Endodermal cell (in vitro differentiated cells): Measurements from ENCODE around the gene CSH2. TPM values are rescaled to one million over a fixed set of nuclear protein-coding genes. Genes with fewer than 3 reads are reported as not detected.
"Not testable (repeated sequence)": the region's sequence is repeated elsewhere in the genome, so short reads cannot be mapped to it uniquely, and the experiment has no call there.

Experiments
- DNase-seq: peaks from one replicate; pipeline ENCODE4 v3.0.0-alpha.2; 2017
- H3K27ac ChIP-seq: 2 replicates; pipeline ENCODE4 v1.5.1; 2013; ENCODE audit warnings: mild to moderate bottlenecking, low read depth, low read length, moderate library complexity
- H3K27me3 ChIP-seq: 2 replicates; pipeline ENCODE4 v1.6.1; 2013; ENCODE audit warnings: mild to moderate bottlenecking, low read length, moderate library complexity; ENCODE audit not compliant: insufficient read depth, control insufficient read depth, poor library complexity, severe bottlenecking
- H3K36me3 ChIP-seq: 2 replicates; pipeline ENCODE4 v1.7.0; 2013; ENCODE audit warnings: mild to moderate bottlenecking, low read length, moderate library complexity; ENCODE audit not compliant: control insufficient read depth, insufficient read depth
- H3K4me1 ChIP-seq: one replicate; pipeline ENCODE4 v1.7.0; 2013; ENCODE audit warnings: low read length; ENCODE audit not compliant: control insufficient read depth, insufficient read depth
- H3K4me3 ChIP-seq: 2 replicates; pipeline ENCODE4 v1.5.1; 2013; ENCODE audit warnings: mild to moderate bottlenecking, low read length, moderate library complexity
- H3K9ac ChIP-seq: 2 replicates; pipeline ENCODE4 v1.6.1; 2013; ENCODE audit warnings: mild to moderate bottlenecking, low read length, moderate library complexity; ENCODE audit not compliant: poor library complexity, severe bottlenecking; ENCODE audit errors: extremely low read depth
- H3K9me3 ChIP-seq: 2 replicates; pipeline ENCODE4 v1.6.1; 2013; ENCODE audit warnings: mild to moderate bottlenecking, low read length, moderate library complexity; ENCODE audit not compliant: control insufficient read depth
- H3K27ac Mint-ChIP-seq: 2 replicates; pipeline ENCODE4 v1.8.0; 2020; ENCODE audit warnings: mixed read lengths
- H3K27me3 Mint-ChIP-seq: 2 replicates; pipeline ENCODE4 v1.8.0; 2021; ENCODE audit warnings: mild to moderate bottlenecking, mixed read lengths; ENCODE audit not compliant: insufficient read depth
- H3K36me3 Mint-ChIP-seq: 2 replicates; pipeline ENCODE4 v1.8.0; 2020; ENCODE audit warnings: low read depth, mixed read lengths
- H3K4me1 Mint-ChIP-seq: 2 replicates; pipeline ENCODE4 v1.8.0; 2020; ENCODE audit warnings: mixed read lengths
- H3K4me3 Mint-ChIP-seq: 2 replicates; pipeline ENCODE4 v1.8.0; 2020; ENCODE audit warnings: mild to moderate bottlenecking, moderate library complexity, mixed read lengths
- H3K9me3 Mint-ChIP-seq: 2 replicates; pipeline ENCODE4 v1.8.0; 2020; ENCODE audit warnings: mild to moderate bottlenecking, mixed read lengths
- CTCF ChIP-seq: fragments of 200-600 bp; sonication (generic); conservative IDR thresholded peaks from 2 replicates; pipeline ENCODE4 v1.5.0; 2021; ENCODE audit warnings: antibody characterized with exemption, mild to moderate bottlenecking
- WGBS, 2 experiments: methylation state at CpG; one replicate each; pipeline versions ENCODE4 v1.1.5 to v1.1.7; 2013; ENCODE audit warnings: missing lambda C conversion rate in 2 of 2, mixed read lengths in 1 of 2; ENCODE audit not compliant: insufficient coverage in 1 of 2, insufficient read length in 1 of 2; 5-methylcytosine and 5-hydroxymethylcytosine counted together
- total RNA-seq, 2 donors: library from RNA; stranded (reverse); fragmentation: NEBNext Ultra II Directional in 1 of 2; extraction: Animal tissue kit (Norgen Biotek cat#: 25700) in 1 of 2; gene quantifications; 2 replicates in 1 of 2; 3 replicates in 1 of 2; pipeline ENCODE4 v1.2.1, GENCODE V29; 2021

CSH2 gene
- total RNA-seq, 2 donors from 2014 or later = 0.57 TPM; not detected in 1

GRCh38 chr17:63903787-63904201 lies 30.3 kb upstream of the CSH2 start:
- H3K27ac ChIP-seq, DNase-seq, H3K9me3 Mint-ChIP-seq, H3K27ac Mint-ChIP-seq, H3K36me3 Mint-ChIP-seq, H3K27me3 ChIP-seq, H3K9ac ChIP-seq, H3K36me3 ChIP-seq, H3K4me3 ChIP-seq, H3K4me1 ChIP-seq, H3K4me3 Mint-ChIP-seq, H3K9me3 ChIP-seq: not testable (repeated sequence)
- WGBS, 2 experiments = 56 to 73% methylated on average over 4 to 5 of the region's 5 CpGs
- Mint-ChIP-seq H3K4me1 (peaks cover 12% of the 10 kb centered on the region), H3K27me3 (peaks cover 37% of the 10 kb centered on the region)
- TF ChIP-seq CTCF = peak; percentile 76

- H3K9me3 Mint-ChIP-seq, H3K27ac Mint-ChIP-seq, H3K4me3 Mint-ChIP-seq, H3K27ac ChIP-seq, H3K4me1 ChIP-seq, H3K36me3 Mint-ChIP-seq, H3K4me1 Mint-ChIP-seq, H3K36me3 ChIP-seq, DNase-seq, H3K4me3 ChIP-seq, H3K27me3 ChIP-seq, H3K9ac ChIP-seq, H3K9me3 ChIP-seq: not testable (repeated sequence)
- peaks cover 29% of the 10 kb centered on the region for H3K27me3 Mint-ChIP-seq
- 95% methylated on average over 2 of the region's 2 CpGs for WGBS, 2 experiments
These were observed 28.5 kb upstream of the CSH2 start for GRCh38 chr17:63901971-63902370.

- not testable (repeated sequence) for H3K9me3 Mint-ChIP-seq, H3K36me3 ChIP-seq, H3K9ac ChIP-seq, H3K27ac ChIP-seq, H3K27ac Mint-ChIP-seq, H3K9me3 ChIP-seq, H3K36me3 Mint-ChIP-seq, H3K4me3 Mint-ChIP-seq, DNase-seq, H3K4me1 ChIP-seq, H3K4me1 Mint-ChIP-seq, H3K4me3 ChIP-seq, H3K27me3 ChIP-seq
- peaks cover 19% of the 10 kb centered on the region for H3K27me3 Mint-ChIP-seq
- 86% methylated on average over 6 of the region's 6 CpGs; no CpG with 5 or more reads in 1 of the 2 experiments for WGBS, 2 experiments
These were observed 25.7 kb upstream of the CSH2 start for GRCh38 chr17:63898899-63899798.

GRCh38 chr17:63896524-63897354 lies 23.3 kb upstream of the CSH2 start, which contains the start of gene CSH1:
Gene CSH1 (minus strand): TSS chr17:63896574. CDS start chr17:63896511, 63 bp downstream.
- not testable (repeated sequence) for H3K27ac ChIP-seq, H3K36me3 Mint-ChIP-seq, DNase-seq, H3K9me3 Mint-ChIP-seq, H3K27me3 ChIP-seq, H3K4me1 Mint-ChIP-seq, H3K9me3 ChIP-seq, H3K4me3 Mint-ChIP-seq, H3K27ac Mint-ChIP-seq, H3K9ac ChIP-seq, H3K36me3 ChIP-seq, H3K4me3 ChIP-seq, H3K4me1 ChIP-seq
- H3K27me3 Mint-ChIP-seq = peaks cover 11% of the 10 kb centered on the region
- WGBS, 2 experiments = 91% methylated on average over 5 of the region's 14 CpGs; no CpG with 5 or more reads in 1 of the 2 experiments

- WGBS, 2 experiments = 99% methylated on average over 7 of the region's 10 CpGs; no CpG with 5 or more reads in 1 of the 2 experiments
- not testable (repeated sequence) for H3K27ac ChIP-seq, DNase-seq, H3K4me3 ChIP-seq, H3K9me3 ChIP-seq, H3K27me3 Mint-ChIP-seq, H3K4me1 Mint-ChIP-seq, H3K9ac ChIP-seq, H3K36me3 ChIP-seq, H3K27ac Mint-ChIP-seq, H3K9me3 Mint-ChIP-seq, H3K4me1 ChIP-seq, H3K27me3 ChIP-seq, H3K36me3 Mint-ChIP-seq, H3K4me3 Mint-ChIP-seq
These were observed 21.3 kb upstream of the CSH2 start for GRCh38 chr17:63894821-63895220.

GRCh38 chr17:63894021-63894420 lies 20.5 kb upstream of the CSH2 start:
- not testable (repeated sequence) for H3K9me3 ChIP-seq, H3K27me3 Mint-ChIP-seq, H3K36me3 ChIP-seq, H3K4me3 Mint-ChIP-seq, H3K4me1 Mint-ChIP-seq, H3K9me3 Mint-ChIP-seq, H3K4me1 ChIP-seq, H3K36me3 Mint-ChIP-seq, H3K27ac ChIP-seq, H3K27me3 ChIP-seq, H3K4me3 ChIP-seq, H3K9ac ChIP-seq, H3K27ac Mint-ChIP-seq
- 72% methylated on average over 3 of the region's 3 CpGs for WGBS, 2 experiments
- DNase-seq = peak; percentile 69
